ENCODE results near the gene ARRDC5.
"Not testable (repeated sequence)": the region's sequence is repeated elsewhere in the genome, so short reads cannot be mapped to it uniquely, and the experiment has no call there.

Gene ARRDC5

GRCh38 chr19:4902796-4903195 is at the start of gene ARRDC5:
Gene ARRDC5 (minus strand): TSS chr19:4902896. CDS start chr19:4902825, 71 bp downstream.
- no peak for FAIRE-seq

- no peak for FAIRE-seq
These were observed 49.0 kb upstream of the ARRDC5 start for GRCh38 chr19:4951656-4952055.

- not testable (repeated sequence) for FAIRE-seq
These were observed 48.0 kb upstream of the ARRDC5 start for GRCh38 chr19:4950650-4951049.

- not testable (repeated sequence) for FAIRE-seq
These were observed 39.0 kb upstream of the ARRDC5 start for GRCh38 chr19:4941638-4942169.

GRCh38 chr19:4939466-4939865 is 36.8 kb upstream of the ARRDC5 start:
- no peak for FAIRE-seq

- FAIRE-seq: not testable (repeated sequence)
These were observed 35.8 kb upstream of the ARRDC5 start for GRCh38 chr19:4938461-4938860.

GRCh38 chr19:4937060-4937459 is 34.4 kb upstream of the ARRDC5 start:
- no peak for FAIRE-seq

GRCh38 chr19:4935444-4935843 is 32.7 kb upstream of the ARRDC5 start:
- no peak for FAIRE-seq

GRCh38 chr19:4933528-4933927 is 30.8 kb upstream of the ARRDC5 start:
- FAIRE-seq: no peak

- FAIRE-seq: no peak
These were observed 30.0 kb upstream of the ARRDC5 start for GRCh38 chr19:4932711-4933110.

GRCh38 chr19:4930664-4931063 is 28.0 kb upstream of the ARRDC5 start:
- FAIRE-seq: no peak

- FAIRE-seq: no peak
These were observed 26.5 kb upstream of the ARRDC5 start for GRCh38 chr19:4929186-4929585.

- FAIRE-seq: no peak
These were observed 20.6 kb upstream of the ARRDC5 start for GRCh38 chr19:4923276-4923747.

- FAIRE-seq: no peak
These were observed 20.0 kb upstream of the ARRDC5 start for GRCh38 chr19:4922530-4923275.

- FAIRE-seq: no peak
These were observed 13.8 kb upstream of the ARRDC5 start for GRCh38 chr19:4916292-4917082.

- FAIRE-seq: no peak
These were observed 12.2 kb upstream of the ARRDC5 start for GRCh38 chr19:4914736-4915501.

GRCh38 chr19:4913996-4914735 is 11.5 kb upstream of the ARRDC5 start:
- no peak for FAIRE-seq

- FAIRE-seq: no peak
These were observed 9.3 kb upstream of the ARRDC5 start for GRCh38 chr19:4911786-4912672.

GRCh38 chr19:4911314-4911713 is 8.6 kb upstream of the ARRDC5 start:
- FAIRE-seq: no peak

- FAIRE-seq: no peak
These were observed 8.0 kb upstream of the ARRDC5 start for GRCh38 chr19:4910594-4911281.
